GM19463 (cell line): ENCODE measurements around the gene KCTD5.
"Not testable (repeated sequence)": the region's sequence is repeated elsewhere in the genome, so short reads cannot be mapped to it uniquely, and the experiment has no call there.

ENCODE experiments used
- ATAC-seq: cut with Tn5 transposase; IDR thresholded peaks from one replicate; pipeline ENCODE4 v1.9.1; 2021; ENCODE audit warnings: mild to moderate bottlenecking, moderate library complexity; ENCODE audit not compliant: unreplicated experiment

The KCTD5 gene

DNA sequence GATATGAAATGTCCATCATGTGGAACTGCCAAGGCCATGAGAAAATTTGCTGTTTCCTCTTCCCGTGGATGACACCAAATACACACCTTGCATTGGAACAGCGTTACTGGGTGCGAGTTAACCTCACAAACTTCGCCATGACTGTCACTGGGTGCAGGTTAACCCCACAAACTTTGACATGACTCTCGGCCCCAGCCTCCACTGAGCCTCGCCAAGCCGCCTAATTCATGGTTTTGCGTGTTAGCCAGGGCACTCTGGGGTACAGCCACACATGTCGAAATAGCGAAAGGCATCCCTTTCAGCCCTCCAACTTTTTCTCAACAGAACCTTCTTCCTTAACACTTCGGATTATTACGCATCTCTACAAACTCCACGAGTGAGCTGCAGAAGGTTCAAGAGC is 10.6 kb upstream of the KCTD5 start:
- no peak for ATAC-seq

DNA sequence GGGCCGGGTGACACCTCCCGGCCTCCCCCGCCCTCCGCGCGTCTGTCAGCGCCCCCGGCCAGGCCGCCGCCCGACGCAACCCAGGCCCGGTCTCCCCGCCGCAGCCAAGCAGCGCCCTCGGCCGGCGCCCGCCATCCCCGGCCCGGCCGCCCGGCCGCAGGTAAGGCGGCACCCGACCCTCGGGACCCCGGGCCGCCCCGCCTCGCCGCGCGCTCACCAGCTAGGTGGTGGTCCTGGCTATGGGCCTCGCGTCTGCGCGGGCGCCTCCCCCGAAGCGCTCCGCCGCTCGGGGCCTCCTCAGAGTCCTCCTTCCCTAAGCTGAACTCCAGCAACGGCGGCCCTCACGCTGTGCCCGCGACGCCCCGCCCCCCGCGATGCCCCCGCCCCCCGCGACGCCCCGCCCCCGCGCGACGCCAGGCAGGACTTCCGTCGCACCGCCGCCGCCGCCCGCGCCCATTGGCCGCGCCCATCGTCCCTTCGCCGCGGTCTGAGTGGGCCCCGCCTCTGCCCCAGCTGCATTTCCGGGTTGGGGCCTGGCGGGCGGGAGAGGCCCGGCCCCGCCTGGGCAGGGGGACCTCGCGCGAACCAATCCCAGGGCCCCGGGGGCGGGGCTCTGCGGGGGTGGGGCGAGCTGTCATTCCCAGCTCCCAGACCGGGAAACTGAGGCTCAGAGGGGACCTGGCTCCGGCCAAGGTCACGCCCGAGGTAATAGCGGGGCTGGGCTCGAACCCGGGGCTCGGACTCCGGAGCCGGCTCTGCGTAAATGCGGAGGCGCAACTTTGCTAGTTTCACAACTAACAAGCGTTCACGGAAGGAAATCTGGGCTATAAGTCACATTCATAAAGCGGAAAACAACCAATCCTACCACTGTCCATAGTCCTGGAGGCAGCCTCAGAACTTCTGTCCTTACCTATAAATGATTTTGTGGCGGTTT is 9.0 kb upstream of the KCTD5 start:
- peak; percentile 92 for ATAC-seq

DNA sequence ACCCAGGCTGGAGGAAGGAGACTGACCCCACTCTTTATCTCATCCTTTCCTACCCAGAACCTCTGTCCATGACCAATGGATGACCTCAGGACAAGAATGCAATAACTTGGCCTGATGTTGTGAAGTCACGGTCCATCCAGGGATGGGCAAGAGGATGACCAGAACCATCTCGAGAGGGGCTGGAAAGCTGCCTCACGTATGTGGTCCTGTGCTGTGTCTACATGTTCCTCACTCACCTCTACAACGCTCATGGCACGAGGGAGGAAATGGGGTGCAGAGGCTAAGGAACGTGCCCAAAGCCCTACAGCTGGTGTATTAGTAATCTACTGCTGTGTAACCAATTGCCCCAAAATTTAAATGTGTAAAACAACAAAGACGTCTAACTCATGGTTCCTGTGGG is 7.3 kb upstream of the KCTD5 start:
- no peak for ATAC-seq

DNA sequence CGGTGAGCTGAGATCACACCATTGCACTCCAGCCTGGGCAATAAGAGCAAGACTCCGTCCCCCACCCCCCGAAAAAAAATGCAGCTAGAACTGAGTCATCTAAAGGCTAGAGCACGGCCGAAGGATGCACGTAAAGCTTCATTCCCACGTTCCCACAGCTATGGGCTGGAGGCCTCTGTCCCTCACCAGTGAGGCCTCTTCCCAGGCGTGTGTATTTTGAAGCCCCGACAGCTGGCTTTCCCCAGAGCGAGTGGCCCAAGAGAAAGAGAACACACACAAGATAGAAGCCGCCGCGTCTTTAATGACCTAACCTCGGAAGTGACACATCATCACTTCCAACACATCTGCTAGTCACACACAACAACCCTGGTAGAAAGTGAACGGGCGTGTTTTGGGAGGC is 6.6 kb upstream of the KCTD5 start:
- ATAC-seq = no peak

DNA sequence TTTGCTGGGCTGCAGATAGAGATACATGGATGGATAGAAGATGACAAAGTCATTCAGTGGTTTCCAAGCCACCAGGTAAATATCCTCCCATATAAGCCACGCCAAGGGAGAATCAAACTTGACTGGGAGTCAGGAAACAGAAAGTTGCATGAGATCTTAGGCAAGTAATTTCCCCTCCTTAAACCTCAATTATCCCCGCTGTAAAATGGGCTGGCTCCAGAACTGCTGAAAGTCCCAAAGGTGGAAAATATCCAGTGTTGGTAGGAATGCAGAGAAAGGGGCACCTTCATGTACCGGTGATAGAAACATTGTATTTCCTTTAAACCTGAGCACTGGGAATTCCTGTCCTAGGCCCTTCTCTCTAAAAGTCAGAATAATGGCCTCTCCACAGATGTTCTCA is 5.4 kb upstream of the KCTD5 start:
- ATAC-seq = not testable (repeated sequence)

DNA sequence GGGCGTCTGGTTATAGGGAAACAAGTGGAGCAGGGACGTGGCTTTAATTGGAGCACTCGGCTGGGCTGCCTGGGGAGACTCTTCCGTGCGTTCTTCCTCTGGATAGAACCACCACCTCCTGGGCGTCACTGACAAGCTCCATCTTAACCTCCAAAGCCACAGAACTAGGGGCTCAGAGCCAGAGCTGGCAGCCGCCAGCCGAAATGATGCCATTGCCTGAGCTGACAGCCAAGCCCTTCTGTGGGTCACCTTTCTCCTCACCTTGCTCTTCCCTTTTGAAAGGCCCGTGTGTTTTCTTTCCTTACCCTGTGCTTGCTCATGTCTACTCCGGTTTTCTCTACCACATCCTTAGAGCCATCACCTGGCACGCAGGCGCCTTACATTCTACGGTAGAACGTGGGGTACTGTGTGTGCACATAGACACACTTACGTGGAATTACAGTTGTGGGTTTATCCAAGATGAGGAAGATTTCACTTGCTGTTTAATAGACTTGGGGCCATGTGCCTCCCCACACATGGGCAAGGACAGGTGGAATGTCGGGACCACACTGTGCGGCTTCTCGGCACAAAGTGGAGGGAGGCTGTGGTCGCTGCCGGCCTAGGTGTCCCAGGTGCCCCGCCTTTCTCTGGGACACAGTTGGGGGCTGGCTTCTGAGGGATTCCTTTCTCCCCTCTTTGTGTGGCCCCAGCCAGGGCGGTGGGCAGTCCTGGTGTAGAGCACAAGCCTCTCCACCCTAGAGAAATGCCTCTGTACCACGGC is 3.9 kb upstream of the KCTD5 start:
- not testable (repeated sequence) for ATAC-seq

DNA sequence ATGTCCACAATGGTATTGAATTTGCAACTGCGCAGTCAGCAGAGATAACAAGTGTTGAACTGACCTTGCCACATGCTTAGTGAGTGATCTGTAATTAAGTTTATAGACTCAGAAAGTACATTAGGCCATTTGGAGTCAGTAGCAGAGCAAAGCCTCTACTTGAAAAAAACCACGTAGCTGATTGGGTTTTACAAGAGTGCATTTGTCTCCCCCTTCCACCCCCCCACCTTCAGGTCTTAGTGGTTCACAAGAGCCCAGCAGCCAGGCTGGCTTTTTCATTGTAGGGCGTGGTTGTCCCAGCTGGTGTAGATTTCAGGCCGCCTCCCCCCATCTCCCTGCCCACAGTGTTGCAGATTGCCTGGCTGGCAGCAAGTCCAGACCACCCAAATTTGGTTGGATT is 2.4 kb upstream of the KCTD5 start:
- ATAC-seq = not testable (repeated sequence)

DNA sequence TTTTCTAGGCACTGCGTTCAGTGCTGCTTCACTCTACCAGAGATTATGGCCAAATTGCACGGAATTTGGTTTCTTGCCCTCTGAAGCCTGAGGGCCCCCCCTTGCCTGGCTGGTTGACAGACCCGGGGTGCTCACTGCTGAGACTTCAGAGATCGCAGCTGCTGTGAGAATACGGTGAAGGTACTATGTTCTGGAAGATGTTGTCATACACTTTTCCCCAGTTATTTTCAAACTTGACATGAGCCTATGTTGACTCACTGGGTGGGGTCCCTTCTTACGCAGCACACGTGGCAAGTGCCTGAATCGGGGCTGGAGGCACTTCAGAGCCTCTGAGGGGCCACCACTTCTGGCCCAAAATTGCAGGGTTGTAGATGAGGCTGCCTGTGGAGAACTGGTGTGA is 2.0 kb upstream of the KCTD5 start:
- not testable (repeated sequence) for ATAC-seq

DNA sequence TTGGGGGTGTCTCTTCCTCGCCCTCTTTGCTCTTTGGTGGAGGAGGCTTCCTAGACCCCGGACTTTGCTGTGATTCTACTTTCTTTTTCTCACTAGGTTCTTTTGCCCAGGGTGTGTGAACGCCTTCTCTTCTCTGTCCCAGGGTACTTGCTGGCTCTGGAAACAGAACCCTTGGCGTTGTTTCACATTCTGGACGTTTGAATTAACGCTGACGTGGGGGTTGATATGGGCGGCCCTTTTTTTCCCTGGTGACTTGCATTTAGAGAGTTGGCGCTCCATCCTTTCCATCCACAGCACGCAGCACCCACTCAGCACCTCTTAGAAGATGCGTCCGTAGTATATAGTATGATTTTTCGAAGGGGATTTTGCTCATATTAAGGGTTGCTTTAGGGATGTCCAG is 718 bp downstream of the KCTD5 start:
- not testable (repeated sequence) for ATAC-seq

DNA sequence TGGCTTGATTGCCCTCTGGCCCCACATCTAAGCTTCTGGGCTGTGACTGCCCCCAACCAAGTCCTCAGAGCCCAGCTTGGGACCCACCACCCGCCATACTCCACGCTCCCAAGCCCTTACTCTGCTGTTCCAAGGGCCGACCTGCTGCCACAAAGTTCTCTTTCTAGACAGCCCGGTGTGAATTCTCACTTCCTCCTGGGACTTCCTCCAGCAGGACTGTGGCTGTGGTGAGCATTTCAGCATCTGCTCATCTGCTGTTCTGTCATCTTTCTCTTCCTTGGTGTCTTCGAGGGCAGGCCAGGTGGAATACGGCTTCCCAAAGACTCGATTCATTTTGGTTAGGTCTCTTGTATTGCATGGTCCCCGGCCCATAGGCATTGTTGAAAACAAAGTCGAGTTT is 3.8 kb downstream of the KCTD5 start:
- ATAC-seq = not testable (repeated sequence)

DNA sequence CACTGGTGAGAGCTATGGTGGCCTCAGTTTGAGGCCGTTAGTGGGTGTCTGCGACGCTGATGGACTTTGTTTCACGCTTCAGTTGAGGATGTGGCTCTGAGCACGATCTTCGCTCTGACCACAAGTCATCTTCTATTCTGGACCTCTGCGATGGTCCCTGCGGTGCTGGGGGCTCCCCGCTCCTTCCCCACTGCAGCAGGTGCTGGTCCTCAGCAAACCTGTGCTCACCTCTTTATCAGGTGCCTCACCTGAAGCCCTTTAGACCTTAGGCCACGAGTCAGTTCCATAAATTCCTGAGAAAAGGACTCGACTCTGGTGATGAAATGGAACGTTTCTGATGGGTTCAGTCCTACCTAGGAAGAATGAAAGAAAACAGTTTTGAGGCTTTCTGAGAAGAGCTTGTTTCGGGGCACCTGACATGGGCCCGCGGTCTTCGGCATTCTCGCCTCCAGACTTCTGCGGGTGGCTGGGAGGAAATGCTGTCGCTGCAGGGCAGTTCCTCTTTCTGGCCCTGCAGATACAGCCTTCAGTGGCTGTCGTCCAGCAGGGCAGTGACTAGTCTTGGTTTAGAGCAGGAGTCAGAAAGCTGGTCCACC is 4.7 kb downstream of the KCTD5 start:
- ATAC-seq = no peak

DNA sequence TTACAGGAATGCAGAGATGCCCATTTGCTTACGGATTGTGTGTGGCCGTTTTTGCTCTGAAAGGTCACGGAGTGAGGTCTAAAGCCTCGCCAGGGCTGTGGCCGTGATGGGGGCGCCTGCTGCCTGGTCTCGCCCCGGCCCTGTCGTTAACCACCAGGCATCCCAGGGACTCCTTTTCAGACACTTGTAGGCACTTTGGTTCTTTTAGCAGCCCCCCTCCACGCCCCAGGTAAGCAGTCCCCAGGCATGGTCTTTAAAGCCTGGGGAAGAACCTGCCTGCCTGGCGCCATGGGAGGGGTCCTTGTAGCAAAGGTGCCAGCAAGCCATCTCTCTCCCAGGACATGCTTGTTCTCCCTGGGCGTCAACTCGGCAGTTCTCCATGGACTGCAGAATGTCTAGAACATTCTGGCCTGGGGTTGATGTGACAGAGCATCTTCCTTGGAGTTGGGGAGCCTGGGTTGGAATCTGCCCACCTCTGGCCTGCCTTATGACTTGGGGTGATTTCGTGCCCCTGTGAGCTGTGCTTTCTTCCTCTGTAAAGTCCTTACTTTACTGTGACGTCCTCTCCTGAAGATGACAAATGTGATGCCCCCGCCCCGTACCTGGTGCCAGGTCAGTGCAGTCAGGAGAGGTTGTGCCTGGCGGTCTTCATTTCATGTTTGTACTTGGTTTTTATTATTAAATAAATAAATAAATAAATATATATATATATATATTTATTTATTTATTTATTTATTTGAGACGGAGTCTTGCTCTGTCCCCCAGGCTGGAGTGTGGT is 5.4 kb downstream of the KCTD5 start:
- no peak for ATAC-seq

DNA sequence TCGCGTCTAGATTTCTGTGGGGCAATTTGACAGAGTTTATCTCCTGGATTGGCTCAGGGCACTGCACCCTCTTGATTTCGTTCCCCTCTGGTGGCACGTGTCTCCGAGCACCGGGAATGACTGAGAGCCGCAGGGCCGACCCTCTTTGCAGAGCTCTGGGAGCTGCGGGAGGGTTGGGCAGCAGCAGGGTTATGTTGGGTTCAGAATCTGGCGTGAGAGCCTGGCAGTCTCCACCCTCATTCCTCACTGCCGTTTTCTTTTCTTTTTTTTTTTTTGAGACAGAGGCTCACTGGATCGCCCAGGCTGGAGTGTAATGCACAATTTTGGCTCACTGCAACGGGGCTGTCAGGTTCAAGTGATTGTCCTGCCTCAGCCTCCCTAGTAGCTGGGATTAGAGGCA is 7.1 kb downstream of the KCTD5 start:
- not testable (repeated sequence) for ATAC-seq

DNA sequence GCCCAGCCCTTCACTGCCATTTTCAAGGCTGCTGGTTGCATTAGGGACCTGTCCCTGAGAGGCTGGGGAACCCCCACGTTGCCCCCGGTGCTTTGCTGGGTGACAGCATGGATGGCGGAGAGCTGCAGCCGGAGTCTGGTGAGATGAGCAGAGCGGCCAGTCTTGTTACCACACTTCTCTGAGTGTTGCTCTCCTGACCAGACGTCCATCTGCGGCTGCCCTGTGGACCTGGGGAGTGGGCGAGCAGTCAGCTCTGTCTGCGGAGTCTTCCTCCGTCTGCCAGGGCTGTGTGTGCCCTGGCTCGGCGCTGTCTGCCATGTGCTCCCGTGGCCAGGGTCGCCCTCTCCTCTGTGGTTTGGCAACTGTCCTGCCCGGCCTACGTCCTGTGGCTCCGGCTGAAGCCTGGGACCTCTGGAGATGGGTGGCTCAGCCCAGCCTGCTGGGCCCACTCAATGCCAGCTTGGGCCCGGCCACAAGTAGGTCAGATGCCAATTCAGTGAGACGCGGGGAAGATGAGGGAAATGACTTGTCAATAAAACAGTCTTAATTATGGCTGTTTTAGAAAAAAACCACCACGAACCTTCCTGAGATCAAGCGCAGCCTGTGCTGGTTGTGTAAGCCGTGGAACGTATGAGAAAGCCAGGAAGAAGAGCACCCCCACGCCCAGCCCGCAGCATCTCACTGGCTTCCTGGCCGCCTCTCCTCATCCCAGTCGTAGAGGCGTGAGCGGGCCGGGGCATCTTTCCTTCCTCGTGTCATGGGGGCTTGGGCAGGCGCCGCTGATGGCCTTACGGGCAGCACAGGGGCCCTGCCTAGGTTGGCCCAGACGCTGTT is 7.9 kb downstream of the KCTD5 start:
- no peak for ATAC-seq

DNA sequence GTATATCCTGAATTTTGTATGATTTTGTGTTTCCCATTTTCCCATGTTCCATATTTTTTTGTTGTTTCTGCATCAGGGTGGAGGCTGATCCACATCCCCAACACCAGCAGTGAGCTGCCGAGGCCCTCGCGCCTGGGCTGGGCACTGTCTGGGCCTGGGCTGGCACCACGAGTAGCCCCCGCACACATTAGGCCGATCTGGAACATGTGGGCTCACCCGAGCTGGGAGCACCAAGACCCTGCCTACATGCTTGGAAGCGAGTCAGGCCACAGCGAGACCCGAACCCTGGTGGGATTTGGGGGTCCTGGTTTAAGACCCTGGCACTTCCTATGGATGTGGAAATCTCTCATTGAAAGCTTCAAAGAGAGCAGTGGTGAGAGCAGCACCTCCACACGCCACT is 8.5 kb downstream of the KCTD5 start:
- ATAC-seq = no peak

DNA sequence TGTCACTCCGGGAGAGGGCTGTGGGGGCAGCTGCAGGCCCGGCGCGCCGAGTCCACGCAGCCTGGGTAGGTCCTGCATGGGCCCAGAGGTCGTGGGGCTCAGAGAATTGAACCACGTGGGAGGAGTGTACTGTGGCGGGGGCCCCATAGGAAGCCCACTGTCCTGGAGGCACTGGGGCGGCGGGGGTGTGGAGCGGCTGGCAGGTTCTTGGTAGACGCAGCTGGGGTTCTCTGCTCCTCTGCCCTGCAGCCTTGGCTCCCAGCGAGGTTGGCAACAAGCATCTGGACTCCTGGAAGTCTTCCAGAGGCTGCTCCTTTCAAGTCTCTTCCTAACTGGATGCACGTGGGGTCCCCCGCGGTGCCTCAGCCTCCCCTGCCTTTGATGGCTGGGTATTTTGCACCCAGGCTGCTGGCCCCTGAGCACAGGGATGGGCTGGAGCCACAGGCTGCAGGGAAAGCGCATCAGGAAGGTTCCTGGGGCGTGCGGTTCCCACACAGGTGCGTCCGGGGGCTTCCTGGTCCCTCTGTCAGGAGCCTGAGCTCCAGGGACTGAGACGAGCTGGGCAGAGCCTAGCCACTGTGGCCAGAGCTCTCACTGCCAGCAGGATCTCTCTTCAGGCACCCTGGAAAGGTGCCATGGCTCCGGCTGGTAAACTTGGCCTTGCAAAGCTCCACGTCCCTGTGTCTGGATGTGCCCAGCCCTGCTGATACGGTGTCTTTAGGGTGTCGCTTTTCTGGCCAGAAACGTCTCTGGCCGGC is 9.3 kb downstream of the KCTD5 start:
- no peak for ATAC-seq

DNA sequence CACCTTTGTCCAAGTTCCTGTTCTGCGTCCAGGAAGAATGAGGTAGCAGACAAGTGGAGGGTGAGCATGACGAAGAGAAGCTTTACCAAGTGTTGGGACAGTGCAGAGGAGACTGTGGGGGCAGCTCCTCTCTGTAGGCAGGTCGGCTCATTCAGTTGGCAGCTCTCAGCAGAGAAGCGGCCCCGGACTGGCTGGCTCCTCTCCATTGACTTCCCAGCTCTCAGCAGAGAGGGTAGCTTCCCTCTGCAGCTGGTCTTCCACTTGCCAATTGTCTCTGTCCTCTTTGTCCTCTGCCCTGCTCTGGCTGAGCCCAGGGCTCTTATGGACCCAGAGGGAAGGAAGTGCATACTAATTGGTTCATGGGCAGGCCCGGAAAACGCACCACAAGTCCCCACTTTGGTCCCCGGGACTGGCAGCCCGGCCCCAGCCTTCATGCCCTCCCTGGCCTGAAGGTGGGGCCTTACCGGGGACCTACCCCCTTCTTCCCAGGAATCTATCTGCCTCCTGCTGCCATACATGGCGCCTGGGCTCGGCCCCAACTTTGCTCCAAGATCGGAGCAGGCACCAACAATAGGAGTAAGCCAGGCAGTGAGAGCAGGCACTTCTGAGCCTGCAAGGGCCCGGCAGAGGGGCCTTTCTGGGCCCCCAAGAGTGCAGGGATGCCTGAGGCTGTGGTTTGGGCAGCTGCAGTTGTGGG is 10.1 kb downstream of the KCTD5 start:
- ATAC-seq = no peak

DNA sequence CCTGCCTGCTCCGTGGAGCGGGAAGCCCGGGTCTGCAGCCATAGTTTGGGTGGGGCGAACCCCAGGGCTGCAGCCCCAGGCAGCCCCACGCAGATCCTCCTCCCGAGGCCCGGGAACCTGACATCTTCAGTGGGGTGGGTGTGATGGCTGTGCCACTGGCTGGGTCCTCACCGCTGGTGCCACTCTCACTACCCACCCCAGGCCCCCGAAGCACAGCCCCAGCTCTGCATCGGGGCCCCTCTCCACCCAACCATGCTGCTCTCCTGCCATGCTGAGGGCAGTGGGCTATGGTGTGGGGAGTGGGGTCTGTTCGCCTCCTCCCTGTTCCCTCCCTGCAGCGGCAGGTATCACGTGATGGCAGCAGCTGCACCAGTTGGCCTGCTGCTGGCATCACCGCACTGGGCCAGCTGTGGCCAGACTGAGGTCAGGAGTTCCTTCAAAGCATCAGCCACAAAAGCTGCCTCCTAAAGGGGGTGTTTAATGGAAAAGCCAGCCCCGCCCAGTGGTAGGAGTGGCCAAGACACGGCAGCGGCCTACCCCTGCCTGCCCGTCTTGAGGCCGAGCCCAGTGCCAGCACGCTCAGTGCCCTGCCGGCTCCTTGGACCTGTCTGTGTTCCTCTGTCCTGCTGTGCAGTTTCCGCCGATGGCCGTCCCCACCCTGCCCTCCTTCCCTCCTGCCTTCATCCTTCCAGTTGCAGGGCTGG is 10.8 kb downstream of the KCTD5 start:
- ATAC-seq = no peak
